ENCODE data around the gene HYAL1. TPM values are rescaled to one million over a fixed set of nuclear protein-coding genes. Genes with fewer than 3 reads are reported as not detected.
A peak's percentile ranks its signal among the peaks of the same experiment; 100 is the strongest.

Gene HYAL1
- 1 to 10 TPM; 1.0 to 3.6 (median 2.0) TPM for polyA plus RNA-seq (ENCODE audit: insufficient read length in 10 of 10)
- long read RNA-seq, donor 1 = 0 reads
- long read RNA-seq, donor 2 = 0 reads
- long read RNA-seq, donor 3 = 0 reads
- long read RNA-seq, donor 4 = 0 reads
- long read RNA-seq, donor 5, partial matches to known transcripts = 0 of 2 reads
- long read RNA-seq, donor 5, other reads (novel, unspliced or antisense) = 0 of 2 reads
- long read RNA-seq, donor 6, partial matches to known transcripts = 0 of 3 reads
- long read RNA-seq, donor 6, other reads (novel, unspliced or antisense) = 0 of 3 reads
- long read RNA-seq, donor 7 = 0 reads
- long read RNA-seq, donor 8 = 0 reads
- long read RNA-seq, donor 9, partial matches to known transcripts = 0 of 1 reads
- long read RNA-seq, donor 9, other reads (novel, unspliced or antisense) = 0 of 1 reads

- DNase-seq = peak in 1 of 3 donors; percentile 89
Observed at GRCh38 chr3:50303013-50303815, at the start of gene HYAL1. Gene HYAL1, minus strand, starts transcription at chr3:50303574. Its CDS starts 618 bp downstream, at chr3:50302956.

- no peak for DNase-seq
Observed at GRCh38 chr3:50352781-50353180, 49.4 kb upstream of the HYAL1 start.

- no peak for DNase-seq
Observed at GRCh38 chr3:50351323-50351697, 47.9 kb upstream of the HYAL1 start.

- DNase-seq = peak; percentile 94 to 98 (median 96)
Observed at GRCh38 chr3:50350527-50351322, 47.4 kb upstream of the HYAL1 start, which contains the start of the genes CYB561D2 and NPRL2. Gene CYB561D2, plus strand, starts transcription at chr3:50350862. Its CDS starts 572 bp downstream, at chr3:50351434. Gene NPRL2, minus strand, starts transcription at chr3:50350775. Its CDS starts 123 bp downstream, at chr3:50350652.

- no peak for DNase-seq
Observed at GRCh38 chr3:50350213-50350526, 46.8 kb upstream of the HYAL1 start.

- peak; percentile 63 to 82 (median 81) for DNase-seq
Observed at GRCh38 chr3:50347187-50347813, 43.9 kb upstream of the HYAL1 start.

- DNase-seq = peak in 2 of 3 donors; percentile 67 to 79
Observed at GRCh38 chr3:50345586-50346234, 42.3 kb upstream of the HYAL1 start, which contains the start of gene ZMYND10. Gene ZMYND10, minus strand, starts transcription at chr3:50345732. Its CDS starts 153 bp downstream, at chr3:50345579.

GRCh38 chr3:50345008-50345407 is 41.6 kb upstream of the HYAL1 start:
- no peak for DNase-seq

GRCh38 chr3:50342813-50343633 is 39.6 kb upstream of the HYAL1 start:
- DNase-seq = no peak

- no peak for DNase-seq
Observed at GRCh38 chr3:50341996-50342650, 38.7 kb upstream of the HYAL1 start.

GRCh38 chr3:50341537-50341936 is 38.2 kb upstream of the HYAL1 start:
- DNase-seq = no peak

GRCh38 chr3:50340448-50341329 is 37.3 kb upstream of the HYAL1 start, which contains the start of gene RASSF1:
Gene RASSF1, minus strand, starts transcription at chr3:50340836. Its CDS starts 31 bp downstream, at chr3:50340805.
- DNase-seq = peak; percentile 79 to 96 (median 90)

- no peak for DNase-seq
Observed at GRCh38 chr3:50340147-50340447, 36.7 kb upstream of the HYAL1 start.

GRCh38 chr3:50339485-50340146 is 36.2 kb upstream of the HYAL1 start:
- DNase-seq = peak in 1 of 3 donors; percentile 57

- no peak for DNase-seq
Observed at GRCh38 chr3:50338965-50339364, 35.6 kb upstream of the HYAL1 start.

GRCh38 chr3:50337175-50337861 is 33.9 kb upstream of the HYAL1 start:
- DNase-seq = peak; percentile 99 to 100 (median 99)

Data from muscle of back (tissue), 13 donors.